Mesenchymal stem cell (in vitro differentiated cells and primary cell): ENCODE measurements around the gene PGF.

Experiments used
- DNase-seq: peaks from one replicate; pipeline ENCODE4 v3.0.0-alpha.2; 2013
- H2AFZ ChIP-seq: one replicate; pipeline ENCODE4 v1.6.1; 2013; ENCODE audit warnings: low read depth, mild to moderate bottlenecking, control low read depth, inconsistent platforms, low read length, moderate library complexity
- H2AK5ac ChIP-seq: 2 replicates; pipeline ENCODE4 v1.6.1; 2013; ENCODE audit warnings: low read length, moderate library complexity, mild to moderate bottlenecking, inconsistent platforms; ENCODE audit not compliant: severe bottlenecking
- H2BK120ac ChIP-seq: one replicate; pipeline ENCODE4 v1.6.1; 2013; ENCODE audit warnings: low read depth, mild to moderate bottlenecking, inconsistent platforms, low read length, moderate library complexity
- H2BK12ac ChIP-seq, 2 experiments: one replicate each; pipeline ENCODE4 v1.6.1; 2013; ENCODE audit warnings: inconsistent platforms in 2 of 2, low read length in 2 of 2, mild to moderate bottlenecking in 2 of 2, moderate library complexity in 2 of 2, control low read depth in 1 of 2
- H2BK15ac ChIP-seq: one replicate; pipeline ENCODE4 v1.6.1; 2013; ENCODE audit warnings: mild to moderate bottlenecking, low read depth, inconsistent platforms; ENCODE audit not compliant: poor library complexity, severe bottlenecking
- H2BK5ac ChIP-seq: 2 replicates; pipeline ENCODE4 v1.6.1; 2013; ENCODE audit warnings: low read depth, mild to moderate bottlenecking, low read length, control low read depth, inconsistent platforms; ENCODE audit not compliant: poor library complexity, severe bottlenecking
- H3K14ac ChIP-seq, 2 experiments: one replicate each; pipeline ENCODE4 v1.6.1; 2013; ENCODE audit warnings: inconsistent platforms in 2 of 2, low read length in 2 of 2, control low read depth in 1 of 2, mild to moderate bottlenecking in 1 of 2, moderate library complexity in 1 of 2
- H3K18ac ChIP-seq, 2 experiments: one replicate each; pipeline ENCODE4 v1.6.1; 2013; ENCODE audit warnings: inconsistent platforms in 2 of 2, low read length in 2 of 2, control low read depth in 1 of 2, low read depth in 1 of 2, mild to moderate bottlenecking in 1 of 2
- H3K23ac ChIP-seq, 2 experiments: one replicate each; pipeline ENCODE4 v1.6.1; 2013; ENCODE audit warnings: inconsistent platforms in 2 of 2, low read length in 2 of 2, mild to moderate bottlenecking in 2 of 2, moderate library complexity in 2 of 2, control low read depth in 1 of 2
- H3K27ac ChIP-seq: 2 replicates; pipeline ENCODE4 v1.5.1; 2013; ENCODE audit warnings: mild to moderate bottlenecking, moderate library complexity, low read length, control low read depth, inconsistent platforms; ENCODE audit not compliant: poor library complexity, severe bottlenecking
- H3K27me3 ChIP-seq, 2 experiments: 2 replicates each; pipeline versions ENCODE4 v1.6.1 to v1.7.0; 2013; ENCODE audit warnings: low read length in 2 of 2, mild to moderate bottlenecking in 2 of 2, moderate library complexity in 2 of 2, control low read depth in 1 of 2, inconsistent platforms in 1 of 2; ENCODE audit not compliant: control insufficient read depth in 1 of 2, insufficient read depth in 1 of 2
- H3K36me3 ChIP-seq, 2 experiments: 2 replicates each; pipeline versions ENCODE4 v1.6.1 to v1.7.0; 2013; ENCODE audit warnings: low read length in 2 of 2, control low read depth in 1 of 2, inconsistent platforms in 1 of 2, low read depth in 1 of 2, mild to moderate bottlenecking in 1 of 2; ENCODE audit not compliant: insufficient read depth in 2 of 2, control insufficient read depth in 1 of 2
- H3K4ac ChIP-seq, 2 experiments: one replicate each; pipeline ENCODE4 v1.6.1; 2013; ENCODE audit warnings: inconsistent platforms in 2 of 2, low read length in 2 of 2, mild to moderate bottlenecking in 2 of 2, moderate library complexity in 2 of 2, control low read depth in 1 of 2, low read depth in 1 of 2
- H3K4me1 ChIP-seq: 2 replicates; pipeline ENCODE4 v1.6.1; 2013; ENCODE audit warnings: low read depth, low read length, control low read depth; ENCODE audit not compliant: control insufficient read depth, insufficient read depth
- H3K4me2 ChIP-seq: 2 replicates; pipeline ENCODE4 v1.6.1; 2013; ENCODE audit warnings: low read length, mild to moderate bottlenecking, inconsistent platforms; ENCODE audit not compliant: poor library complexity, severe bottlenecking
- H3K4me3 ChIP-seq, 2 experiments: 2 replicates each; pipeline versions ENCODE4 v1.5.1 to v1.7.0; 2013; ENCODE audit warnings: low read length in 2 of 2, mild to moderate bottlenecking in 2 of 2, control low read depth in 1 of 2, low read depth in 1 of 2; ENCODE audit not compliant: insufficient read depth in 1 of 2
- H3K79me1 ChIP-seq: replicated peaks from 2 replicates; pipeline ENCODE4 v1.6.1; 2013; ENCODE audit warnings: mild to moderate bottlenecking, control low read depth, low read length, inconsistent platforms; ENCODE audit not compliant: poor library complexity, severe bottlenecking
- H3K9ac ChIP-seq: 2 replicates; pipeline ENCODE4 v1.7.0; 2013; ENCODE audit warnings: mild to moderate bottlenecking, low read length, moderate library complexity
- H3K9me3 ChIP-seq: 2 replicates; pipeline ENCODE4 v1.7.0; 2013; ENCODE audit warnings: mild to moderate bottlenecking, low read length; ENCODE audit not compliant: control insufficient read depth
- H4K8ac ChIP-seq: one replicate; pipeline ENCODE4 v1.6.1; 2013; ENCODE audit warnings: inconsistent platforms, mild to moderate bottlenecking, low read length, moderate library complexity
- H4K91ac ChIP-seq: one replicate; pipeline ENCODE4 v1.6.1; 2013; ENCODE audit warnings: mild to moderate bottlenecking, low read length, inconsistent platforms
- WGBS: methylation state at CpG from one replicate; pipeline ENCODE4 v1.1.7; 2013; ENCODE audit warnings: mixed read lengths; 5-methylcytosine and 5-hydroxymethylcytosine counted together

PGF gene

GRCh38 chr14:74948228-74949175, 6.9 kb downstream of the PGF start:
- Histone ChIP-seq H2BK12ac (no peak overlapping the region), H2BK120ac (no peak overlapping the region), H4K91ac (no peak overlapping the region), H3K36me3 (peaks cover 17 to 29% of the 10 kb centered on the region in 2 experiments), H2AK5ac (no peak overlapping the region), H3K14ac (no peak overlapping the region), H2BK15ac (peak overlapping the region; percentile 1), H3K27ac (no peak overlapping the region), H4K8ac (no peak overlapping the region), H3K4me3 (no peak overlapping the region), H3K23ac (no peak overlapping the region), H2AFZ (no peak overlapping the region), H3K9me3 (no peaks in the 10 kb centered on the region), H3K4me1 (peaks cover 28% of the 10 kb centered on the region), H2BK5ac (no peak overlapping the region), H3K18ac (no peak overlapping the region), H3K4ac (no peak overlapping the region), H3K4me2 (no peak overlapping the region), H3K79me1 (peaks cover 6% of the 10 kb centered on the region), H3K9ac (no peak overlapping the region), H3K27me3 (no peaks in the 10 kb centered on the region)
- no peak for DNase-seq
- 89% methylated on average over 19 of the region's 23 CpGs for WGBS

- Histone ChIP-seq H3K9me3 (no peaks in the 10 kb centered on the region), H3K14ac (no peak overlapping the region), H3K23ac (no peak overlapping the region), H3K27ac (no peak overlapping the region), H3K9ac (no peak overlapping the region), H2BK120ac (no peak overlapping the region), H2BK5ac (no peak overlapping the region), H4K8ac (no peak overlapping the region), H3K4me3 (no peak overlapping the region), H4K91ac (no peak overlapping the region), H3K79me1 (peaks cover 3% of the 10 kb centered on the region), H3K18ac (no peak overlapping the region), H3K27me3 (no peaks in the 10 kb centered on the region), H3K4ac (no peak overlapping the region), H2AFZ (no peak overlapping the region), H2BK12ac (no peak overlapping the region), H3K4me2 (no peak overlapping the region), H2BK15ac (no peak overlapping the region), H3K36me3 (peaks cover 17 to 25% of the 10 kb centered on the region in 2 experiments), H3K4me1 (peaks cover 20% of the 10 kb centered on the region), H2AK5ac (no peak overlapping the region)
- WGBS = 93% methylated on average over 11 of the region's 13 CpGs
- no peak for DNase-seq
Observed at GRCh38 chr14:74947353-74948227, 7.8 kb downstream of the PGF start.

GRCh38 chr14:74946659-74947281, 8.6 kb downstream of the PGF start:
- no peak overlapping the region for H2BK15ac ChIP-seq
- no peak overlapping the region for H2BK5ac ChIP-seq
- peaks cover 3% of the 10 kb centered on the region for H3K79me1 ChIP-seq
- H3K14ac ChIP-seq = no peak overlapping the region
- no peaks in the 10 kb centered on the region for H3K27me3 ChIP-seq
- no peak overlapping the region for H3K23ac ChIP-seq
- H2AFZ ChIP-seq = no peak overlapping the region
- H3K36me3 ChIP-seq = peaks cover 17 to 24% of the 10 kb centered on the region in 2 experiments
- no peak overlapping the region for H4K91ac ChIP-seq
- no peaks in the 10 kb centered on the region for H3K9me3 ChIP-seq
- 45% methylated on average over 5 of the region's 5 CpGs for WGBS
- H3K4me1 ChIP-seq = peaks cover 21% of the 10 kb centered on the region
- peak overlapping the region; percentile 57 for H3K9ac ChIP-seq
- H3K18ac ChIP-seq = no peak overlapping the region
- H2BK12ac ChIP-seq = peak overlapping the region in 1 of 2 experiments; percentile 29
- no peak overlapping the region for H3K4me2 ChIP-seq
- no peak overlapping the region for H3K4me3 ChIP-seq
- H2BK120ac ChIP-seq = no peak overlapping the region
- no peak overlapping the region for H3K4ac ChIP-seq
- peak overlapping the region; percentile 29 for H4K8ac ChIP-seq
- no peak overlapping the region for H3K27ac ChIP-seq
- DNase-seq = no peak
- H2AK5ac ChIP-seq = no peak overlapping the region
